Amniotic epithelial cell (primary cell): ENCODE data around the gene FKBP1C.
"Not testable (repeated sequence)": the region's sequence is repeated elsewhere in the genome, so short reads cannot be mapped to it uniquely, and the experiment has no call there.

ENCODE experiments used
- DNase-seq: peaks from one replicate; pipeline ENCODE4 v3.0.0-alpha.2; 2010; ENCODE audit warnings: low read depth

The FKBP1C gene

DNA sequence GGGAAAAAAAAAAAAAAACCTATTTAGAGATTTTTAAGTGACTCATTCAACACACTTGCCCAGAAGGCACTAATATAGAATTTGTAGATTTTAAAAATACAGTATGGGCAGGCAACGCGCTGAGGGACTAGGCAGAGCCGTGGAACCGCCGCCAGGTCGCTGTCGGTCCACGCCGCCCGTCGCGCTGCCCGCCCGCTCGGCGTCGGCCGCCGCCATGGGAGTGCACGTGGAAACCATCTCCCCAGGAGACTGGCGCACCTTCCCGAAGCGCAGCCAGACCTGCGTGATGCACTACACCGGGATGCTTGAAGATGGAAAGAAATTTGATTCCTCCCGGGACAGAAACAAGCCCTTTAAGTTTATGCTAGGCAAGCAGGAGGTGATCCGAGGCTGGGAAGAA, at the start of gene FKBP1C:
Gene FKBP1C (plus strand): TSS at position 127 of the 400 bp plus-strand sequence.
- DNase-seq = not testable (repeated sequence)

DNA sequence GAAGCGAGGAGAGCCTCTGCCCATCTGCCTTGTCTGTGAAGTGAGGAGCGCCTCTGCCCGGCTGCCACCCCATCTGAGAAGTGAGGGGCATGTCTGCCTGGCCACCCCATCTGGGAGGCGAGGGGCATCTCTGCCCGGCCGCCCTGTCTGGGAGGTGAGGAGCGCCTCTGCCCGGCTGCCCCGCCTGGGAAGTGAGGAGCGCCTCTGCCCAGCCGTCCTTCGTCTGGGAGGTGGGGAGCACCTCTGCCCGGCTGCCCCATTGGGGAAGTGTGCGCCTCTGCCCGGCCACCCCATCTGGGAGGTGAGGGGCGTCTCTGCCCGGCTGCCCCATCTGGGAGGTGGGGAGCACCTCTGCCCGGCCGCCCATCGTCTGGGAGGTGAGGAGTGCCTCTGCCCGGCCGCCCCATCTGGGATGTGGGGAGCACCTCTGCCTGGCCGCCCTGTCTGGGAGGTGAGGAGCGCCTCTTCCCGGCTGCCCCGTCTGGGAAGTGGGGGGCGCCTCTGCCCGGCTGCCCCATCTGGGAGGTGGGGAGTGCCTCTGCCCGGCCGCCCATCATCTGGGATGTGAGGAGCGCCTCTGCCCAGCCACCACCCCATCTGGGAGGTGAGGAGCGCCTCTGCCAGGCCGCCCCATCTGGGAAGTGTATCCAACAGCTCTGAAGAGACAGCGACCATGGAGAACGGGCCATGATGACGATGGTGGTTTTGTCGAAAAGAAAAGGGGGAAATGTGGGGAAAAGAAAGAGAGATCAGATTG, 47.0 kb upstream of the FKBP1C start:
- DNase-seq = not testable (repeated sequence)

DNA sequence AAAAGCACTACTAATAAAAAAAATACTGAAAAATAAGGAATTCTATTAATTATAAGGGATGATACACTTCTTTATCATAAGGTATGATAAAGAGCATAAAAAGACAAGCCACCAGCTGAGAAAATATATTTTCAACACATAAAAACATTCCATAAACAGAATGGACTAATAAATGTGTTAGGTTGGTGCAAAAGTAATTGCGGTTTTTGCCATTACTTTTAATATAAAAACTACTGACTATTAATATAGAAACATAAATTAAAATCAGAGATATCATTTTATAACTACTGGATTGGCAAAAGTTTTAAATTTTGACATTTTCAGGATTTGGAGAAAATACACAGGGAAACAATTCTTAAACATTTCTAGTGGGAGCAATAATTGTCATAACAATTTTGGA, 37.1 kb upstream of the FKBP1C start:
- DNase-seq = no peak

DNA sequence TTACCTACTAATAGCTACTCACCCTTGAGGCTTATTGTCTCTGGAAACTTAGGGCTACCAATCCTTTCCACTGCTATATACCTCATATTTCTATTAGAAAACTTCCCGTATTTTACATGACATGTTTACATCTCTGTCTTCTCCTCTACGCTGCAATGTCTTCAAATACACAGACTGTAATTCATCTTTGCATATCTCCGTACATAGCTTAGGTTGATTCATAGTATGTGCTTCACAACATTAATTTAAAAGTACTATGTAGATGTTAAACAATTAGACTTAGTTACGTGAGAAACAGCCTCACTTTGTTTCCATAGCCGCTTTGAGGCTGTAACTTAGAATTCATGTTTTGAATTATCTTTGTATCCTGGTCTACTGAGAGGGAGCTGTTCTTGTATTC, 35.1 kb upstream of the FKBP1C start:
- DNase-seq = no peak

DNA sequence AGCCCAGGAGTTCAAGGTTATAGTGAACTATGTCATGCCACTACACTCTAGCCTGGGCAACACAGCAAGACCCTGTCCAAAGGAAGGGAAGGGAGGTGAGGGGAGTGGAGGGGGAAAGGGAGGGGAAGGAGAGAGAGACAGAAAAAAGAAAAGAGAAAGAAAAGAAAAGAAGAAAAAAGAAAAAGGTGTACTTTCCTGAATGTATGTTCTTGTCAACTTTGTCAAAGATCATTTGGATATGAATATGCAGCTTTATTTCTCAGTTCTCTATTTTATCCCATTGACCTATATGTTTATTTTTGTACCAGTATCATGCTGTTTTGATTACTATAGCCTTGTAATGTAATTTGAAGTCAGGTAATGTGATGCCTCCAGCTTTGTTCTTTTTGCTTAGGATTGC, 30.9 kb upstream of the FKBP1C start:
- DNase-seq = no peak

DNA sequence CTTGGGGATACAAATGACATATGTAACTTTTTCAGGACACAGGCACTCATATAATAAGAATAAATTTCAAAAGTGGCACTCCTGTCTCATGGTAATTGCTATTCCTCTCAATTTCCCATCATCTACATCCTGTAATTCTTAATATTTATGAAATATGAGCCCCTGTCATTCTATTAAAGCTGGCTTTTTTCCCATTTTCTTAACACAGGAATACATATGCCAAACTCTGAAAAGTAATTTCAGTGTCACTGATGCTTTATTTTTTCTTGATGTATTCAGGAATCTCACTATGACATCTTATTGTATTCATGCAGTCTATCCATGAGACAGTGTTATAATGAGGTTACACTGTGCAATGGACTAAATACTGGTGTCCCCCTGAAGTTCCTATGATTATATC, 24.3 kb upstream of the FKBP1C start:
- no peak for DNase-seq

DNA sequence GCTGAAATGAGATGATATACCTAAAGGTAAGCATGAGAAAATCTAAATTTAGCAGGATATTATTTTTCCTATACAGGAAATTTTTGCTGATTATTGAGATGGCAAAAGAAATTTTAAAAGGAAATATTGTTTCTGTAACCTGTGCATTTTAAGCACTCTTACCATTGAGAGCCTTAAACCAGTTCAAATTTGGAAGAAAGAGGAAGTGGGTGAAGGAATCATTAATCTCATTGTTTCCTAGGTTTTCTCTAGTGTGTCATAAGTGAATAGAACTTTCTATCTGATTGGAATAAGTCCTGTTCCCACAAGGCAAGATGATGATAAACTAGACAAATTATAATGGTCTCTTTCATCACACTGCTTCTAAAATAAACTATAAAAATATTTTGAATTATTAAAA, 22.4 kb upstream of the FKBP1C start:
- no peak for DNase-seq

DNA sequence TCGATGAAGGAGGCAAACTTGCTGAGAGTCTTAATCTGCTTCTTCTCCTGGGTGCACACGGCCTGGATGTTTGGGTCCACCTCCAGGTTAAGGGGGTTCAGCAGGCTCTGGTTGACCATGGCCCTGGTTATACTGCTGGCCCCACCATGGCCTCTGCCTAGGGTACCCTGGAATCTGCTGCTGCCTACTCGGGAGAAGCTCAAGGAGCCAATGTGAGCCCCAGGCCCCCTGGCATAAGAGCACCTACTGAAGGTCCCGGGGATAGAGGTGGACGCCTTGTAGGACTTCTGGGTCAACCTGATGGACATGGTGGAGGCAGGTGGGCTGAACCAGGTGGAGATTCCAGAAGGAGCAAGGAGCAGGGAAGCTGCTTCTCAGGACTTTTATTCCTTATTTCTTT, 17.9 kb upstream of the FKBP1C start:
- DNase-seq = no peak

DNA sequence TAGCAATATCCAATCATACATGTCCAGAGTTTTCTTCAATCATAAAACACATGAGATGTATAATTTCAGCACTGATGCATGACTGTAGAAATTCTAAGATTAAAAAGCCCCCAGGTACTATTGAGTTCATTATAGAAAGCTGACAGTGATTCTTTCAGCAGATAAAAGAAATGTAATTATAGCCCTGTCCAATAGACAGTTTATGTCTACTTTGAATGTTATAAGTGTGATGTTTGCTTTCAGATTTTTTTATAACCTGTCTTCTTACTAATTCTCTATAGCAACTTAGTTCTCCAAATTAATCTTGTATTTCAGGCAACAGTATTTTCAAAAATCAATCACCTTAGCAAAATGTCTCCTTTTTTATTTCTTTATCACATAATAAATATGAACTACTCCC, 13.5 kb upstream of the FKBP1C start:
- DNase-seq = no peak

DNA sequence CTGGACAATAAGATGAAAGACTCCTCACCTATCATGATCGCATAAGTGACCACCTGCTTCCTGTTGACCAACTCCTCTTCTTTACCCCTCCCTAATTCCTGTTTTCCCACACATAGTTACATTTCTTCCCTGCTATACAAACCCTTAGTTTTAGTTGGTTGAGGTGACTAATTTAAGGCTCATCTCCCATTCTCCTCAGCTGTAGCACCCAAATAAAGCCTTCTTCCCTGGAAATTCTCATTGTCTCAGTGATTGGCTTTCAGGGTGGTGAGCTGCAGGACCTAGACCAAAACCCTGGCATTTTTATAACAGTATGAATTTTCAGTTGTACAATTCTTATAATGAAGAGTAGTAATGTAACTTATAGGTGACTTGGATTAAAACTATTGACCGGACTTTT, 2.1 kb downstream of the FKBP1C start:
- DNase-seq = no peak

DNA sequence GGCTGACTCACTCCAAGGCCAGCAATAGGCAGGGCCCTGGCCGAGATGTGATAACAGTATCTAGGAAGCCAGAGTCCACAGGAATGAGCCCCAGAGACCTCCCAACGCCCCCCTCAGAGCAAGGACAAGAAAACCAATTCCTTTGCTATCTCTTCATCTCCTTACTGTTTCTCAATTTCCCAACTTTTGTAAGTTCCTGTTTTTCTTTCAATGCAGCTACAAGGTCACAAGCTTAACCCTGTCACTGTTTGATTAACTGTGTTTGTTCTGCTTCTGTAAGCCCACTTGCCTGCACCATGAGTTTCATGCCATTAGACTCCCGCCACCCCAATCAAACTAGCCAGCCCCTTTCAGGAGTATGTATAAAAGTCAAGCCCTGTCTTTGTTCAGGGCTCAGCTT, 3.5 kb downstream of the FKBP1C start:
- DNase-seq = no peak

DNA sequence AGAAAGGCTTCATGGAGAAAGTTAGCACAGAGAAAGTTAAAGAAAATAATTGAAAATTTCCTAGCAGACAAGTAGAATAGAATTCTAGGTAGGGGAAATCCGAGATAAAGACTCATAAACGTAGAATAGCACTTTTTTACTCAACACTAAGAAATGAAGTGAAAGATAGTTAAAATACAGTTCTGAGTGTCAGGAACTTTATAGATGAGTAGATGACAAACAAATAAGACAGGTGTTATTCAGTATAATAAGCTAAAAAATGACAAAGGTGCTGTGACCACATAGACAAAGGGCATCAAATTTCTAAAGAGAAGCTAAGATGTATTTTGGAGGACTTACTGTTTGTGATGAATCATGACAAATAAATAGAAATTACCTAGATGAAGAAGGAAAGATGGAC, 12.9 kb downstream of the FKBP1C start:
- no peak for DNase-seq

DNA sequence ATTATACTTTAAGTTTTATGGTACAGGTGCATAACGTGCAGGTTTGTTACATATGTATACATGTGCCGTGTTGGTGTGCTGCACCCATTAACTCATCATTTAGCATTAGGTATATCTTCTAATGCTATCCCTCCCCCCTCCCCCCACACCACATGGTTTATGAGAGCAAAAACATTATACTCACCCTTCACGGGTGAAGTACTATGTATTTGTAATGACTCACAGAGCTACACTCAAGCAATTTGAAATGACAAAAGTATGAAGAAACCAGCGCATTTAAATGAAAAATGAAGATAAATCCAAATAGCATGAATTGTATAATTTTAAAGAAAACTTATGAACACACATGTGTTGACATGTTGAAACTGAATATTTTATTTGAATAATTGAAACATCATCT, 14.7 kb downstream of the FKBP1C start:
- DNase-seq = not testable (repeated sequence)

DNA sequence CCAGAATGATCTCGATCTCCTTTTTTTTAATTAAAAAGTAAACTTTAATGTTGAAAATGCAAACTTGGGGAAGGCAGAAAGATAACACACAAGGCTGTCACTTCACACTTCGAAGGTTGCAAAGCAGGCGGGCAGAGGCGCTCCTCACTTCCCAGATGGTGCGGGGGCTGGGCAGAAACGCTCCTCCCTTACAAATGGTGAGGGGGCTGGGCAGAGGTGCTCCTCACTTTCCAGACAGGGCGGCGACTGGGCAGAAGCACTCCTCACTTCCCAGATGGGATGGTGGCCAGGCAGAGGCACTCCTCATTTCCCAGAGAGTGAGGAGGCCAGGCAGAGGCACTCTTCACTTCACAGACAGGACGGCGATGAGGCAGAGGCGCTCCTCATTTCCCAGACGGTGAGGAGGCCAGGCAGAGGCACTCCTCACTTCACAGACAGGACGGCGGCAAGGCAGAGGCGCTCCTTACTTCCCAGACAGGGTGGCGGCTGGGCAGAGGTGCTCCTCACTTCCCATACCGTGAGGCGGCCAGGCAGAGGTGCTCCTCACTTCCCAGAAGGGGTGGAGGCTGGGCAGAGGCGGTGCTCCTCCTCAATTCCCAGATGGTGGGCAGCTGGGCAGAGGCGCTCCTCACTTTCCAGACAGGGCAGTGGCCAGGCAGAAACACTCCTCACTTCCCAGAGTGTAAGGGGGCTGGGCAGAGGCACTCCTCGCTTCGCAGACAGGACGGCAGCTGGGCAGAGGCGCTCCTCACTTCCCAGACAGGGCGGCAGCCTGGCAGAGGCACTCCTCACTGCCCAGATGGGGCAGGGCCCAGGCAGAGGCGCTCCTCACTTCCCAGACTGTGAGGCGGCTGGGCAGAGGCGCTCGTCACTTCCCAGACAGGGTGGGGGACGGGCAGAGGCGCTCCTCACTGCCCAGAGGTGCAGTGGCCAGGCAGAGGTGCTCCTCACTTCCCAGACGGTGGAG, 16.9 kb downstream of the FKBP1C start:
- DNase-seq = not testable (repeated sequence)

DNA sequence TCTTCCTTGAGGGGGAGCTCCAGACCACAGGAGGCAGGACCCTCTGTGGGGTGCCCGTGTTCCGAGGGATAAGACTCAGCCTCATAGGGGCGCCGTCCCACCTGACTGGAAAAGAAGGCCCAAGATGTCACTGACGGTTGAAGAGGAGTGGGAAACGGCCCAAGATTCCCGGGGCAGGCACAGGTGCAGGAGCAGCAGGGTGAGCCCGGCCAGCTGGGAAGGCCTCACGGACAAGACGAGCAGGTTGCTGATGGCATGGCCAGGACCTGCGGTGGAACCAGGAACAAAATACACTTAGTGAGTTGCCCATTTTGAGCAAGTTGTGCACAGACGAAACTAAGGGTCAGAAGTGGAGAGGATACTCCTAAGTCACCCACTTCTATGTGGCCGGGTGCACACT, 18.8 kb downstream of the FKBP1C start:
- DNase-seq = not testable (repeated sequence)

DNA sequence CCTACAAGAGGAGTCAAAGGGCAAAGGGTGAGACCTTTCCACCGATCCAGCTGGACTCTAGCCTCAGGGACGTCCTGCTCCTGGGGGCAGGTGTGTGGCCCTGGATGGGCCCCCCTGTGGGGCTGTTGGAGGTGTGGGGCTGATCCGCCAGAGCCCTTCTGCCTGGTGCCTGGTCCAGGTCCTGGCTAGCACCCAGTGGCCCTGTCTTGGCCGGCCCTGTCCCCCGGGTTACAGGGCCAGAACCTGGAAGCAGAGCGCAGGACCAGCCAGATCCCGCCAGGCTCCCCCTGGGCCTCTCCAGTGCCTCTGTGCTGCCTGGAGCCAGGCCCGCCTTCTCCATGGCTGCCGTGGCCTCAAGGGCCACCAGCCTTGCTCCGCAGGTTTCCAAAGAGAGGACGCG, 19.2 kb downstream of the FKBP1C start:
- not testable (repeated sequence) for DNase-seq

DNA sequence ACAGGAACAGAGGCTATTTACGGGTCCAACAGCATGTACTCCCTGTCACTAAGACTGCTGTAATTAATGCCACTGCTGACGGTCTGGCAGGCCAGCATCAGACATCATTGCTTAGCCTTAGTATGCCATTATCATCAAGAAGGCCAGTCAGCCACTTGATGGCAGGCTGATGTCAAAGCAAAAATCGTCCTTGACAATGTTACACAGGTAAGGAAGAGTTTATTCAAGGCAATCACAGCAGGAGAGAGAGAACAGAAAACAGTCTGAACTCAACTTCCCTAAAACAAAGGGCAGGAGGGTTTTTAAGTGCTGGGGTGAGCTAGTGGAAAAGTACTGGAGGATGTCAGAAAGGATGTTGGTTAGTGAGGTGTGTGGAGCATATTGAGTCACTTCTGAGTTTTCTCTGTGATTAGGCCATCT, 25.1 kb downstream of the FKBP1C start:
- no peak for DNase-seq

DNA sequence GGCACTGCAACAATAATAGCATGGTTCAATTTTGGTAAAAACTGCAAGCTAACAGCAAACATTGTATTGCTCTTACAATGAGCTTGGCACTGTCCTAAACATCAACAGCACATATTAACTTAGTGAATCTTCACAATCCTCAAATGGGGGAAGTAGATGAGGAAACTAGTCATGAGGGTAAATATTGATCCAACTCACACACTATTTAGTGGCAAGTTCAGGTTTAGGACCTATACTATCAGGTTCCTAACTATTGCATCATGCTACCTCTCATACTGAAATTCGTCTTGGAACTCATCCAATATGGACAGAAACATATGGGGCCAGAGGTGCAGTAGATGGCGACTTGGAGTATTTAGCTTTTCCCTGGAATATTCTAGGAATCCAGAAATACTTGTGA, 34.2 kb downstream of the FKBP1C start:
- DNase-seq = no peak

DNA sequence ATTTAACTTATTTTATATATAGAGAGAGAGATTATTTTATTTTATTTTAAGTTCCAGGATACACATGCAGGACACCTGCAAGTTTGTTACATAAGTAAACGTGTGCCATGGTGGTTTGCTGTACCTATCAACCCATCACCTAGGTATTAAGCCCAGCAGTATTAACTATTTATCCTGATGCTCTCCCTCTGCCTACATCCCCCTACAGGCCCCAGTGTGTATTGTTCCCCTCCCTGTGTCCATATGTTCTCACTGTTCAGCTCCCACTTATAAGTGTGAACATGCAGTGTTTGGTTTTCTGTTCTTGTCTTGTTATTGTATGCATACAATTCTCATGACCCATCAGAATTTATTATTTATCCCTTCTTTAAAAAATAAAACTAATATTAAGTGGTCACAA, 34.6 kb downstream of the FKBP1C start:
- no peak for DNase-seq

DNA sequence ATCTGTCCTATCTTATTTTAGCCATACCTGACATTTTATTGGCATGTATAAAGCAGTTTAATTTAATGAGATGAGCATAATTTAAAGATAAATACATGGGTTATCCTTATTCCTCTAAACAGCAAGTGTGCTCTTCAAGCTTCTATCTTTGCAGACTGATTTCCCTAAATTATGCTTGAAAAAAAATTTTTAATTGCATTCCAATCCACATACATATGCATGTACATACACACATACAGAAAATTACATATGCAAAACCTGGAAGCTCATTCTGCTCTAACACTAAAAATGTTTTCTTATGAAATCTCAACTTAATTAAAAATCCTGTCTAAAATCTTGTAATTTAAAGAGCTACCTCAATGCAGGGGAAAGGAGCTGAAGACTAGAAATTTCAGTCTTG, 35.3 kb downstream of the FKBP1C start:
- DNase-seq = no peak

DNA sequence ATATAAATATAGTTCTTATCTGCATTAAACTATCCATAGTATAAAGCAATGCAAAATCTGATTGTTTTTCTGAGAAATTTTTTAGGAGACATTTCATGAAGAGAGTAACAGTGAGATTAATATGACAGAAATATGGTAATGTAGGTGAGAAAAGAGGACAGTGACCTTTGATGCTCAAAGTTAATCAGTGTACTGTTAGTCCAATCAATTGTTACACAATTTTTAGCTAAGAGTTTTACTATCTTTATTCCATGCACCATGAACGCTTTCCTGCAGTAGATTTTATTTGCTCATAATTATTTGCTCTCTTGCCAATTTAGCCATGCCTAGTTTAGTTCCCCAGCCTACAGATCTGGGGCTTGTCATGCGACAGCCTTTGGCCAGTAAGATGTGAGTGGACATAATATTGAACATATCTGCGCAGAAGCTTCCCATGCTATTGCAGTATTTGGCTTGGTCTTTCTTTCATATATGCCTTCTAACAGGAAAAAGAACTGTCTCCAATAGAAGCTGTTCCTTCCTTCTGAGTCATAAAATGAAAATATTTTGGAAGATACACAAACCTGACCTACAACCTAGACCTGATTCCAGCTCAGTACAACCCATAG, 38.7 kb downstream of the FKBP1C start:
- DNase-seq = no peak

DNA sequence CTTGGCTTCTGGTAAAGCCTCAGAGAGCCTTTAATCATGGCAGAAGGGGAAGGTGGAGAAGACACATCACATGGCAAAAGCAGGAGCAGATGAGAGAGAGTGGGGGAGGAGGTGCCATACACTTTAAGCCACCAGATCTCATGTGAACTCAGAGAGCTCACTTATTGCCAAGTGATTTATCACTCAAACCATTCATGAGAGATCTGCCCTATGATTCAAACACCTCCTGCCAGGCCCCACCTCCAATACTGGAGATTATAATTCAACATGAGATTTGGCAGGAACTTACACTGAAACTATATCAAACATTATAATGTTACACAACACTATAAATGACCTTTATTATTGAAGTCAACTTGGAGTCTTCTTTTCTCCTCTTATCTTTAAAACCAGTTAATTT, 47.9 kb downstream of the FKBP1C start:
- no peak for DNase-seq

DNA sequence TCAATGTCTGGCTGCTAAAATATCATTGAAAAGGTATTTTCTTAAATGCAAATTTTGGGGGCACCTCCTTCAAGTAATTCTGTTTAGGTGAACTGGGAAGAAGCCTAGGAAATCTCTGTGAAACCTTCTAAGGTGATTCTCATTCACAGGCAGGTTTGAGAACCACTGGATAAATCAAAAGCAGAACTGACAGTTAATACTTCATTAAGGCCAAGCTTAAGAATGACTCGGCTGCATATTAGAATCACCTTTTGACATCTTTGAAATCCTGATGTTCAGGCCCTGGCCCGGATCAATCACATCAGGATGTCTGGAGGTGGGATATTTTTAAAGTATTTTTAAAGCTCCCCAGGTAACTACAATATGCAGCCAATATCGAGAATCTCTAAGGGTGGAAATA, 50.6 kb downstream of the FKBP1C start:
- no peak for DNase-seq
